ENCODE measurements around the gene SHISAL2A.

DNA sequence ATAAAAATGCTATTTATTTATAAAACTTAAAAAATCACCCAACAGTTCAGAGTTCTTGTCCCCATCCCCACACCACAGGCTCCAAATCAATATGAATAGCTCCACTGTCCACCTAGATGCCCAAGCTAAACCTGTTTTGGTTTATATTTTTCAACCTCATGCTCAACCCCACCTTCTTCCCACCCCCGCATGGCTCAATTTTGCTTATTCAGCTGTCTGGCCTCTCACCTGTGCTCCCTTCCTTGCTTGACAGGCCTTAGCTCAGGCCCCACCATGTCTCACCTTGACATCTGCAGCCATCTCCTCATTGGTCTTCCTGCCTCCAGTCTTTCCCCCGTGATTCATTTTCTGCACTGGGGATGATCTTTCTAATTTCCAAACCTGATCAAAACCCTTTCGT, 47.4 kb downstream of the SHISAL2A start:
- TF ChIP-seq, protein P1, sequence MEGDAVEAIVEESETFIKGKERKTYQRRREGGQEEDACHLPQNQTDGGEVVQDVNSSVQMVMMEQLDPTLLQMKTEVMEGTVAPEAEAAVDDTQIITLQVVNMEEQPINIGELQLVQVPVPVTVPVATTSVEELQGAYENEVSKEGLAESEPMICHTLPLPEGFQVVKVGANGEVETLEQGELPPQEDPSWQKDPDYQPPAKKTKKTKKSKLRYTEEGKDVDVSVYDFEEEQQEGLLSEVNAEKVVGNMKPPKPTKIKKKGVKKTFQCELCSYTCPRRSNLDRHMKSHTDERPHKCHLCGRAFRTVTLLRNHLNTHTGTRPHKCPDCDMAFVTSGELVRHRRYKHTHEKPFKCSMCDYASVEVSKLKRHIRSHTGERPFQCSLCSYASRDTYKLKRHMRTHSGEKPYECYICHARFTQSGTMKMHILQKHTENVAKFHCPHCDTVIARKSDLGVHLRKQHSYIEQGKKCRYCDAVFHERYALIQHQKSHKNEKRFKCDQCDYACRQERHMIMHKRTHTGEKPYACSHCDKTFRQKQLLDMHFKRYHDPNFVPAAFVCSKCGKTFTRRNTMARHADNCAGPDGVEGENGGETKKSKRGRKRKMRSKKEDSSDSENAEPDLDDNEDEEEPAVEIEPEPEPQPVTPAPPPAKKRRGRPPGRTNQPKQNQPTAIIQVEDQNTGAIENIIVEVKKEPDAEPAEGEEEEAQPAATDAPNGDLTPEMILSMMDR (IDR thresholded peaks at IDR 0.05): no peak
- no peak for TF ChIP-seq POLR2A (IDR thresholded peaks at IDR 0.05)
